H9 (cell line): Measurements from ENCODE around the gene RCAN2. TPM values are rescaled to one million over a fixed set of nuclear protein-coding genes. Genes with fewer than 3 reads are reported as not detected.

Source experiments
- DNase-seq: peaks from one replicate; pipeline ENCODE4 v3.0.0-alpha.2; 2017
- H2AFZ ChIP-seq: one replicate; pipeline ENCODE4 v1.6.1; 2013; ENCODE audit warnings: mild to moderate bottlenecking, low read length, control low read depth, moderate library complexity
- H2AK5ac ChIP-seq: 2 replicates; pipeline ENCODE4 v1.6.1; 2013; ENCODE audit warnings: low read length, control low read depth, mixed read lengths; ENCODE audit not compliant: insufficient read length
- H2BK120ac ChIP-seq: one replicate; pipeline ENCODE4 v1.6.1; 2013; ENCODE audit warnings: low read depth, mild to moderate bottlenecking, low read length, control low read depth, inconsistent platforms; ENCODE audit not compliant: poor library complexity, severe bottlenecking
- H2BK12ac ChIP-seq: 2 replicates; pipeline ENCODE4 v1.6.1; 2013; ENCODE audit warnings: low read length, control low read depth, mixed read lengths, low read depth; ENCODE audit not compliant: insufficient read length
- H2BK15ac ChIP-seq: 2 replicates; pipeline ENCODE4 v1.6.1; 2013; ENCODE audit warnings: low read depth, low read length, control low read depth
- H2BK20ac ChIP-seq: one replicate; pipeline ENCODE4 v1.6.1; 2013; ENCODE audit warnings: low read depth, mild to moderate bottlenecking, low read length, control low read depth, inconsistent platforms; ENCODE audit not compliant: poor library complexity, severe bottlenecking
- H2BK5ac ChIP-seq: 2 replicates; pipeline ENCODE4 v1.6.1; 2013; ENCODE audit warnings: low read length, control low read depth, mixed read lengths; ENCODE audit not compliant: insufficient read length
- H3K14ac ChIP-seq: 2 replicates; pipeline ENCODE4 v1.6.1; 2013; ENCODE audit warnings: low read length, control low read depth; ENCODE audit not compliant: insufficient read depth
- H3K18ac ChIP-seq: 2 replicates; pipeline ENCODE4 v1.6.1; 2013; ENCODE audit warnings: low read depth, mild to moderate bottlenecking, mixed read lengths, low read length, control low read depth; ENCODE audit not compliant: insufficient read length
- H3K23ac ChIP-seq: 2 replicates; pipeline ENCODE4 v1.6.1; 2013; ENCODE audit warnings: low read length, control low read depth, mixed read lengths, low read depth; ENCODE audit not compliant: insufficient read length
- H3K23me2 ChIP-seq: 2 replicates; pipeline ENCODE4 v1.6.1; 2013; ENCODE audit warnings: low read depth, mild to moderate bottlenecking, mixed read lengths, low read length, control low read depth; ENCODE audit not compliant: insufficient read length, poor library complexity, severe bottlenecking
- H3K27ac ChIP-seq: 2 replicates; pipeline ENCODE4 v1.5.1; 2013; ENCODE audit warnings: low read length, control low read depth, mixed read lengths, low read depth; ENCODE audit not compliant: insufficient read length
- H3K27me3 ChIP-seq: 2 replicates; pipeline ENCODE4 v1.6.1; 2013; ENCODE audit warnings: low read length, control low read depth, inconsistent platforms; ENCODE audit not compliant: insufficient read depth
- H3K4ac ChIP-seq: 2 replicates; pipeline ENCODE4 v1.6.1; 2013; ENCODE audit warnings: low read depth, mild to moderate bottlenecking, control low read depth, inconsistent platforms, low read length, moderate library complexity
- H3K4me1 ChIP-seq: 2 replicates; pipeline ENCODE4 v1.6.1; 2013; ENCODE audit warnings: low read length, control low read depth, inconsistent platforms; ENCODE audit not compliant: insufficient read depth
- H3K4me2 ChIP-seq: 2 replicates; pipeline ENCODE4 v1.6.1; 2013; ENCODE audit warnings: low read length, control low read depth, mixed read lengths; ENCODE audit not compliant: insufficient read length, insufficient read depth
- H3K56ac ChIP-seq: 2 replicates; pipeline ENCODE4 v1.6.1; 2013; ENCODE audit warnings: low read depth, mild to moderate bottlenecking, mixed read lengths, low read length, control low read depth; ENCODE audit not compliant: insufficient read length
- H3K79me1 ChIP-seq: 2 replicates; pipeline ENCODE4 v1.6.1; 2013; ENCODE audit warnings: low read depth, mild to moderate bottlenecking, moderate library complexity, low read length, control low read depth, inconsistent platforms; ENCODE audit not compliant: insufficient read depth, poor library complexity, severe bottlenecking
- H3K79me2 ChIP-seq: 2 replicates; pipeline ENCODE4 v1.6.1; 2013; ENCODE audit warnings: low read length, control low read depth, inconsistent platforms; ENCODE audit not compliant: insufficient read depth
- H3K9ac ChIP-seq: 2 replicates; pipeline ENCODE4 v1.6.1; 2013; ENCODE audit warnings: low read length, control low read depth, mixed read lengths; ENCODE audit not compliant: insufficient read length; ENCODE audit errors: extremely low read depth
- H3K9me3 ChIP-seq: one replicate; pipeline ENCODE4 v1.6.1; 2013; ENCODE audit warnings: low read depth, low read length, inconsistent platforms; ENCODE audit not compliant: control insufficient read depth
- H3T11ph ChIP-seq: one replicate; pipeline ENCODE4 v1.6.1; 2013; ENCODE audit warnings: mild to moderate bottlenecking, low read length, control low read depth, inconsistent platforms
- H4K20me1 ChIP-seq: one replicate; pipeline ENCODE4 v1.6.1; 2013; ENCODE audit not compliant: control insufficient read depth, insufficient read length, insufficient read depth
- H4K5ac ChIP-seq: 2 replicates; pipeline ENCODE4 v1.6.1; 2013; ENCODE audit warnings: low read depth, mild to moderate bottlenecking, mixed read lengths, low read length, control low read depth; ENCODE audit not compliant: insufficient read length
- H4K8ac ChIP-seq: replicated peaks from 2 replicates; pipeline ENCODE4 v1.6.1; 2013; ENCODE audit warnings: low read length, control low read depth, mixed read lengths, low read depth; ENCODE audit not compliant: insufficient read length
- H4K91ac ChIP-seq: 2 replicates; pipeline ENCODE4 v1.6.1; 2013; ENCODE audit warnings: low read depth, mild to moderate bottlenecking, moderate library complexity, mixed read lengths, low read length, control low read depth; ENCODE audit not compliant: insufficient read length
- H3K27ac Mint-ChIP-seq, 3 experiments: 2 replicates in 2 of 3; 3 replicates in 1 of 3; pipeline ENCODE4 v1.8.0; 2020 to 2021; ENCODE audit warnings: mixed read lengths in 3 of 3, mild to moderate bottlenecking in 1 of 3, moderate library complexity in 1 of 3
- H3K27me3 Mint-ChIP-seq: 2 replicates; pipeline ENCODE4 v1.8.0; 2021; ENCODE audit warnings: low read depth, mild to moderate bottlenecking, moderate library complexity, mixed read lengths
- H3K36me3 Mint-ChIP-seq, 3 experiments: 2 replicates in 2 of 3; 3 replicates in 1 of 3; pipeline ENCODE4 v1.8.0; 2020 to 2021; ENCODE audit warnings: low read depth in 3 of 3, mixed read lengths in 3 of 3; ENCODE audit not compliant: insufficient read depth in 1 of 3
- H3K4me1 Mint-ChIP-seq, 2 experiments: 2 replicates each; pipeline ENCODE4 v1.8.0; 2020; ENCODE audit warnings: mixed read lengths in 2 of 2
- H3K4me3 Mint-ChIP-seq, 2 experiments: 2 replicates in 1 of 2; 3 replicates in 1 of 2; pipeline ENCODE4 v1.8.0; 2020 to 2021; ENCODE audit warnings: mild to moderate bottlenecking in 2 of 2, mixed read lengths in 2 of 2, moderate library complexity in 1 of 2
- H3K9me3 Mint-ChIP-seq, 2 experiments: 2 replicates in 1 of 2; 3 replicates in 1 of 2; pipeline ENCODE4 v1.8.0; 2020; ENCODE audit warnings: mild to moderate bottlenecking in 2 of 2, mixed read lengths in 2 of 2, moderate library complexity in 1 of 2
- CTCF ChIP-seq: fragments of 200-600 bp; sonication (generic); conservative IDR thresholded peaks from 3 replicates; pipeline ENCODE4 v1.8.0; 2021; ENCODE audit warnings: antibody characterized with exemption, mild to moderate bottlenecking
- WGBS: extraction: QIAGEN DNeasy Blood & Tissue Kit; methylation state at CpG from one replicate; pipeline ENCODE4 v1.1.7; 2013; ENCODE audit warnings: missing lambda C conversion rate, low lambda C conversion rate, mixed read lengths; ENCODE audit not compliant: insufficient read length; ENCODE audit errors: extremely low coverage; 5-methylcytosine and 5-hydroxymethylcytosine counted together
- total RNA-seq: library from RNA; stranded (reverse); gene quantifications from 2 replicates; pipeline ENCODE4 v1.2.1, GENCODE V29; 2021

RCAN2 gene
- total RNA-seq, 1 experiment from 2014 or later: 3.0 TPM

- H4K91ac ChIP-seq: no peak overlapping the region
- H2BK12ac ChIP-seq: no peak overlapping the region
- Mint-ChIP-seq H3K4me1 (no peaks in the 10 kb centered on the region), H3K27ac (no peak overlapping the region), H3K9me3 (no peaks in the 10 kb centered on the region), H3K4me3 (no peak overlapping the region), H3K36me3 (no peaks in the 10 kb centered on the region), H3K27me3 (peaks cover 2% of the 10 kb centered on the region)
- no peak overlapping the region for H3K27ac ChIP-seq
- no peaks in the 10 kb centered on the region for H3K4me1 ChIP-seq
- H3K23me2 ChIP-seq: no peaks in the 10 kb centered on the region
- no peak overlapping the region for H3T11ph ChIP-seq
- H3K56ac ChIP-seq: no peak overlapping the region
- no peak overlapping the region for H2BK15ac ChIP-seq
- no peaks in the 10 kb centered on the region for H3K27me3 ChIP-seq
- H3K4ac ChIP-seq: no peak overlapping the region
- no peak overlapping the region for H3K4me2 ChIP-seq
- no peak overlapping the region for H3K18ac ChIP-seq
- no peak overlapping the region for H3K14ac ChIP-seq
- no peak overlapping the region for H3K23ac ChIP-seq
- no peaks in the 10 kb centered on the region for H3K79me2 ChIP-seq
- no peak overlapping the region for H4K5ac ChIP-seq
- no peak overlapping the region for H2BK20ac ChIP-seq
- H4K20me1 ChIP-seq: no peaks in the 10 kb centered on the region
- WGBS: no CpG with 5 or more reads among the region's 4 CpGs
- no peak overlapping the region for H2AK5ac ChIP-seq
- H3K9ac ChIP-seq: no peak overlapping the region
- no peak overlapping the region for H2AFZ ChIP-seq
- no peak overlapping the region for H2BK5ac ChIP-seq
- TF ChIP-seq CTCF: no peak
- no peak overlapping the region for H2BK120ac ChIP-seq
- no peaks in the 10 kb centered on the region for H3K79me1 ChIP-seq
- H3K9me3 ChIP-seq: no peaks in the 10 kb centered on the region
- no peak for DNase-seq
- no peak overlapping the region for H4K8ac ChIP-seq
Observed at GRCh38 chr6:46395530-46395929, 95.7 kb downstream of the RCAN2 start.
